Neural cell (in vitro differentiated cells): ENCODE measurements around the gene WNT3A.

Experiments used
- EZH2 ChIP-seq: fragments of 200-600, 300-800 bp; shearing (Covaris generic), sonication (generic); IDR thresholded peaks from 2 replicates; pipeline ENCODE4 v1.6.1; 2014; ENCODE audit warnings: antibody characterized with exemption, low read length, borderline replicate concordance, mild to moderate bottlenecking; ENCODE audit not compliant: insufficient read depth, poor library complexity, severe bottlenecking
- MXI1 ChIP-seq: fragments of 450-650 bp; conservative IDR thresholded peaks from 2 replicates; pipeline ENCODE4 v1.6.1; 2014; ENCODE audit warnings: antibody characterized with exemption, mild to moderate bottlenecking; ENCODE audit not compliant: poor library complexity, severe bottlenecking
- POLR2AphosphoS5 ChIP-seq: IDR thresholded peaks from 2 replicates; pipeline ENCODE4 v1.6.1; 2012
- TAF1 ChIP-seq: IDR thresholded peaks from 2 replicates; pipeline ENCODE4 v1.6.1; 2012; ENCODE audit warnings: low read depth
- TF ChIP-seq, protein P1 (sequence below): fragments of 450-650 bp; IDR thresholded peaks from 2 replicates; pipeline ENCODE4 v1.5.1; 2014; ENCODE audit warnings: antibody characterized with exemption, mild to moderate bottlenecking, moderate library complexity; ENCODE audit not compliant: poor library complexity, severe bottlenecking
- TF ChIP-seq, protein P2 (sequence below): IDR thresholded peaks from 2 replicates; pipeline ENCODE4 v1.6.1; 2012; ENCODE audit warnings: borderline replicate concordance

DNA sequence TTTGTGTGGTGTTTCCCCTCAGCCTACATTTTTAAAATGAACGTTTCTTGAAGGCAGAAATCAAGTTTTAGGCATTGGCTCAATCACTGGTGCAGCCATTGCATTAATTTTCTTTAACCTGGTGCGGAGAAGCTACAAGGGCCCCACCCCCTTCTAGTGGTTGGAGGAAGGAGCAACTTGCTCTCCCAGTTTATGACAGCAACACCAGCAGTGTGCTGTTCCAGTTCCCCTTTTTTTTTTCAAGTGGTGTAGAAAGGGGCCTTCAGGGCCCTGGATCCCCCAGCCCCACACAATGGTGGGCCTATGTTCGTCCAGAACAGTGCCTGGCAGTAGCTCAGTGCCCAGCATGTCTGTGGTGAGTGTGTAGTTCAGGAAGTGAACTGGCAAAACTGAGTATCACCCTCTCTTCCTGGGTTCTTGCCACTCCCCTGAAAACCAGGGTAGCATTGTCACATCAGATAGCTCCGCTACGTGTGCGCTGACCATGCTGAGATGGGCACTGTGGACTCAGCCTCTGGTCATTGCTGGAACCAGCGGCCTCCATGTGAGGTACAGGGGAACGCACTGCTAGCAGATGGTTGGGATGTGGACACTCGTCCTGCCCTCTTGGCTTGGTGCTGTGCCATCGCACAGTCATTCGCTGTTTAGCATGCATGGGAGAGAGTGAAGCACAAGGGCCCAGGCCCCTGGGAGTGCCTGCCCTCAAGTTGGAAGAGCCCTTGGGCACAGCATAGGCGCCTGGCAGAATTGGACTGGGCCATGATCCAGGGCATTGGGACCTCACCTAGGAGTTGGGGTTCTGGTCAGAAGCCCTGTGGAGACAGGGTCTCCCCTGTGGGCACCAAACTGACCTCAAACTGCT lies 83.0 kb downstream of the WNT3A start:
- TF ChIP-seq, protein P1, sequence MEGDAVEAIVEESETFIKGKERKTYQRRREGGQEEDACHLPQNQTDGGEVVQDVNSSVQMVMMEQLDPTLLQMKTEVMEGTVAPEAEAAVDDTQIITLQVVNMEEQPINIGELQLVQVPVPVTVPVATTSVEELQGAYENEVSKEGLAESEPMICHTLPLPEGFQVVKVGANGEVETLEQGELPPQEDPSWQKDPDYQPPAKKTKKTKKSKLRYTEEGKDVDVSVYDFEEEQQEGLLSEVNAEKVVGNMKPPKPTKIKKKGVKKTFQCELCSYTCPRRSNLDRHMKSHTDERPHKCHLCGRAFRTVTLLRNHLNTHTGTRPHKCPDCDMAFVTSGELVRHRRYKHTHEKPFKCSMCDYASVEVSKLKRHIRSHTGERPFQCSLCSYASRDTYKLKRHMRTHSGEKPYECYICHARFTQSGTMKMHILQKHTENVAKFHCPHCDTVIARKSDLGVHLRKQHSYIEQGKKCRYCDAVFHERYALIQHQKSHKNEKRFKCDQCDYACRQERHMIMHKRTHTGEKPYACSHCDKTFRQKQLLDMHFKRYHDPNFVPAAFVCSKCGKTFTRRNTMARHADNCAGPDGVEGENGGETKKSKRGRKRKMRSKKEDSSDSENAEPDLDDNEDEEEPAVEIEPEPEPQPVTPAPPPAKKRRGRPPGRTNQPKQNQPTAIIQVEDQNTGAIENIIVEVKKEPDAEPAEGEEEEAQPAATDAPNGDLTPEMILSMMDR: no peak
- TF ChIP-seq EZH2: no peak
- no peak for TF ChIP-seq MXI1
- TF ChIP-seq, protein P2, sequence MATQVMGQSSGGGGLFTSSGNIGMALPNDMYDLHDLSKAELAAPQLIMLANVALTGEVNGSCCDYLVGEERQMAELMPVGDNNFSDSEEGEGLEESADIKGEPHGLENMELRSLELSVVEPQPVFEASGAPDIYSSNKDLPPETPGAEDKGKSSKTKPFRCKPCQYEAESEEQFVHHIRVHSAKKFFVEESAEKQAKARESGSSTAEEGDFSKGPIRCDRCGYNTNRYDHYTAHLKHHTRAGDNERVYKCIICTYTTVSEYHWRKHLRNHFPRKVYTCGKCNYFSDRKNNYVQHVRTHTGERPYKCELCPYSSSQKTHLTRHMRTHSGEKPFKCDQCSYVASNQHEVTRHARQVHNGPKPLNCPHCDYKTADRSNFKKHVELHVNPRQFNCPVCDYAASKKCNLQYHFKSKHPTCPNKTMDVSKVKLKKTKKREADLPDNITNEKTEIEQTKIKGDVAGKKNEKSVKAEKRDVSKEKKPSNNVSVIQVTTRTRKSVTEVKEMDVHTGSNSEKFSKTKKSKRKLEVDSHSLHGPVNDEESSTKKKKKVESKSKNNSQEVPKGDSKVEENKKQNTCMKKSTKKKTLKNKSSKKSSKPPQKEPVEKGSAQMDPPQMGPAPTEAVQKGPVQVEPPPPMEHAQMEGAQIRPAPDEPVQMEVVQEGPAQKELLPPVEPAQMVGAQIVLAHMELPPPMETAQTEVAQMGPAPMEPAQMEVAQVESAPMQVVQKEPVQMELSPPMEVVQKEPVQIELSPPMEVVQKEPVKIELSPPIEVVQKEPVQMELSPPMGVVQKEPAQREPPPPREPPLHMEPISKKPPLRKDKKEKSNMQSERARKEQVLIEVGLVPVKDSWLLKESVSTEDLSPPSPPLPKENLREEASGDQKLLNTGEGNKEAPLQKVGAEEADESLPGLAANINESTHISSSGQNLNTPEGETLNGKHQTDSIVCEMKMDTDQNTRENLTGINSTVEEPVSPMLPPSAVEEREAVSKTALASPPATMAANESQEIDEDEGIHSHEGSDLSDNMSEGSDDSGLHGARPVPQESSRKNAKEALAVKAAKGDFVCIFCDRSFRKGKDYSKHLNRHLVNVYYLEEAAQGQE: no peak
- TF ChIP-seq TAF1: no peak
- TF ChIP-seq POLR2AphosphoS5: no peak
